ENCODE results near the gene GTF2H2C. TPM values are rescaled to one million over a fixed set of nuclear protein-coding genes. Genes with fewer than 3 reads are reported as not detected.
"Not testable (repeated sequence)": the region's sequence is repeated elsewhere in the genome, so short reads cannot be mapped to it uniquely, and the experiment has no call there.

Gene GTF2H2C
- total and polyA plus RNA-seq, 7 donors, result 12.0 to 21.6 (median 18.2) TPM

DNA sequence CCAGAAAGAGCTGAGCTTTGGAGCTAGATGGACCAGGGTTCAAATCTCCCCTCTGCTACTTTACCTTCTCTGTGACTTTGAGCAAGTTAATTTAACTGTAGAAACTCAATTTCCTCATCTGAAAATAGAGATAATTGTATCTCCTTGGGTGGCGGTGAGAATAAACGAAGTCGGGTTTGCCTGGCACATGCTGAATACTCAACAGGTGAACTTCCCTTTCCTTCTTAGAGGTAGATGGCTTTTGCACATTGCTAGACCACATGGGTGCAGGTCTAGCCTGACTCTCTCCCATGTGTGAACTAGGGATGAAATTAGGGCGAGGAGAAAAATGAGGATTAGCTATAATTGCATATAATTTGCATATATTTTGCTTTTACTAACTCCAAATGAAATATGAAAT lies 31.4 kb upstream of the GTF2H2C start:
- H3K27ac ChIP-seq, result no peak overlapping the region
- no peaks in the 10 kb centered on the region for H3K9me3 ChIP-seq
- no peak for DNase-seq
- TF ChIP-seq EP300 (IDR thresholded peaks at IDR 0.05) (no peak), POLR2AphosphoS5 (IDR thresholded peaks at IDR 0.05) (no peak), POLR2A (IDR thresholded peaks at IDR 0.05) (no peak)
- TF ChIP-seq, protein P1, sequence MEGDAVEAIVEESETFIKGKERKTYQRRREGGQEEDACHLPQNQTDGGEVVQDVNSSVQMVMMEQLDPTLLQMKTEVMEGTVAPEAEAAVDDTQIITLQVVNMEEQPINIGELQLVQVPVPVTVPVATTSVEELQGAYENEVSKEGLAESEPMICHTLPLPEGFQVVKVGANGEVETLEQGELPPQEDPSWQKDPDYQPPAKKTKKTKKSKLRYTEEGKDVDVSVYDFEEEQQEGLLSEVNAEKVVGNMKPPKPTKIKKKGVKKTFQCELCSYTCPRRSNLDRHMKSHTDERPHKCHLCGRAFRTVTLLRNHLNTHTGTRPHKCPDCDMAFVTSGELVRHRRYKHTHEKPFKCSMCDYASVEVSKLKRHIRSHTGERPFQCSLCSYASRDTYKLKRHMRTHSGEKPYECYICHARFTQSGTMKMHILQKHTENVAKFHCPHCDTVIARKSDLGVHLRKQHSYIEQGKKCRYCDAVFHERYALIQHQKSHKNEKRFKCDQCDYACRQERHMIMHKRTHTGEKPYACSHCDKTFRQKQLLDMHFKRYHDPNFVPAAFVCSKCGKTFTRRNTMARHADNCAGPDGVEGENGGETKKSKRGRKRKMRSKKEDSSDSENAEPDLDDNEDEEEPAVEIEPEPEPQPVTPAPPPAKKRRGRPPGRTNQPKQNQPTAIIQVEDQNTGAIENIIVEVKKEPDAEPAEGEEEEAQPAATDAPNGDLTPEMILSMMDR (IDR thresholded peaks at IDR 0.05), result no peak
- no peak overlapping the region for H3K4me3 ChIP-seq
- intact Hi-C loops (cut with DNase I), result no loop called here
- H3K36me3 ChIP-seq, result no peaks in the 10 kb centered on the region
- H3K27me3 ChIP-seq, result no peaks in the 10 kb centered on the region
- WGBS, 2 donors, result 83 to 89% methylated on average over 4 of the region's 4 CpGs
- H3K4me1 ChIP-seq, result no peaks in the 10 kb centered on the region

DNA sequence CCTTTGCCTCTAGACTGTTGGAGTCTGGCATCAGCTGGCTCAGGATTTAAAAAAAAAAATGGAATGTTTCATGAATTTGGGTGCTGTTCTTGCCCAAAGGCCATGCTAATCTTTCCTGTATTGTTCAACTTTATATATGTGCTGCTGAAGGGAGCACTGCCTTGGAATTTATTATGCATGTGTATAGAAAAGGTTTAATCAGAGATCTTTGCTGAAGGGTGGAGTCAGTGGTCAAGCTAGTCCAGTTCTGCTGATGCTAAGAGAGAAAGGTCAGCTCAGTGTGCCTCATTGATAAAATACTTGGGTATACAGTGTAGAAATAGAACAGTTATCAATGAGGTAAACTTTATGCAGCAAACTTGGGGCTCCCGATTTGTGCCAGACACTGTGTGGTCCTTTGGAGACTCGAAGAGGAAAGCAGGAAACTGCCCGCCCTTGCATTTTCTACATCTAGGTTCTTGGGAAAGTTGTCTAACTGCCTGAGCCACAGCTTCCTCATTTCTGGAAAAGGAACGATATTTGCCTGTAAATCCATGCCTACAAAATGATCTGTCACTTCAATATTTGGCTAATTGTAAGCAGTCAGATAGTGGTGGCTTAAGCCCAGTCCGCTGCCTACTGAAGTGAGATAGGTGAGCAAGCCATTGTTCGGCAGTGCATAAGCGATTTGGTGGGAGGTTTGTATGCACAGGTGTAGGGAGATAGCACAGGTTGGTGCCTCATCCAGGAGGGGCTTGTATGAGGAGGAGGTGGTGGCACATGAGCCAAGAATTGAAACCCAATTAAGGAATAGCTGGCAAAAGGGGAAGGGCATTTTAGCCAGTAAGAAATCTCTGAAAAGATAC lies 29.2 kb upstream of the GTF2H2C start:
- Histone ChIP-seq H3K4me1 (no peaks in the 10 kb centered on the region), H3K4me3 (no peak overlapping the region), H3K27ac (no peak overlapping the region), H3K36me3 (no peaks in the 10 kb centered on the region), H3K9me3 (no peaks in the 10 kb centered on the region), H3K27me3 (no peaks in the 10 kb centered on the region)
- TF ChIP-seq POLR2A (IDR thresholded peaks at IDR 0.05) (no peak), EP300 (IDR thresholded peaks at IDR 0.05) (no peak), POLR2AphosphoS5 (IDR thresholded peaks at IDR 0.05) (no peak)
- TF ChIP-seq, protein P1 (IDR thresholded peaks at IDR 0.05), result no peak
- 39 to 66% methylated on average over 7 of the region's 7 CpGs for WGBS, 2 donors
- DNase-seq, result no peak
- intact Hi-C loops (cut with DNase I), result no loop called here

DNA sequence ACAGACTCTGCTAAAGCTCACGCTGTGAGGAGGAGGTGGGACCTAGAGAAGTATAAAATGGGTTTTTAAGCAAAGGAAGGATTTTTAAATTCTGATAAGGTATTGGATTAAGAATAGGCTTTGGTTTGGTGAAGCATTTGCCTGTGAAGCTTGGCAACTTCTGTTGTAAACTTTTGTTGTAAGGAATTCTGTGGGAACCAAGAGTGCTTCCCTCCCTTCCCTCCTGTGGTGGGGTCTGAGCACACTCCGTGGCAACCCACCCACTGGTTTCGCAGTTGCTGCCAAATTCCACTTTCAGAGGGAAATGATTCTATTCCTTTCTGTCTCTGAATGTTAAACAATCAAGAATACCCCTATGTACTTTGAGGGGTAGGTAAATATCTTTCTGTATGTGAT lies 28.6 kb upstream of the GTF2H2C start:
- H3K9me3 ChIP-seq, result no peaks in the 10 kb centered on the region
- intact Hi-C loops (cut with DNase I), result no loop called here
- no peak overlapping the region for H3K27ac ChIP-seq

DNA sequence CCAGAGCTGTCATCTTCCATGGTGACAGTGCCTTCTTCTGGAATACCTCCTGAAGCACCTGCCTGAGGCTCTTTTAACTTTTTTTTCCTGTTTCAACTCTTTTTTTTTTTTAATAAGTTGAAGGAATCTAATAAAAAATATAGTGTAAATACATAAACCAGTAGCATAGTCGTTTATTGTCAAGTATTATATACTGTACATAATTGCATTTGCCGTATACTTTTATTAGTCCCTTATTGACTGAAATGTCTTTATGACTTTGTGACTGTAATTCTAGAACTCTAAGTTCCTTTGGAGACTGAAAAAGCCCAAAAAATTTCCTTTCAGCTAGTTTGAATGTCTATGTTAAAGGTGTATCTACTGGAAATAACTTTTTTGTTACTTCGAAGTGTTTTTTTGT lies 22.1 kb upstream of the GTF2H2C start:
- 12 to 58% methylated on average over 2 to 3 of the region's 3 CpGs for WGBS, 2 donors

More for the DNA sequence above, 28.6 kb upstream of the GTF2H2C start:
- TF ChIP-seq POLR2AphosphoS5 (IDR thresholded peaks at IDR 0.05) (no peak), POLR2A (IDR thresholded peaks at IDR 0.05) (no peak), EP300 (IDR thresholded peaks at IDR 0.05) (no peak)
- TF ChIP-seq, protein P1 (IDR thresholded peaks at IDR 0.05), result no peak
- Histone ChIP-seq H3K36me3 (no peaks in the 10 kb centered on the region), H3K4me1 (no peaks in the 10 kb centered on the region), H3K4me3 (no peak overlapping the region), H3K27me3 (no peaks in the 10 kb centered on the region)
- 58 to 69% methylated on average over 3 of the region's 3 CpGs for WGBS, 2 donors
- no peak for DNase-seq

DNA sequence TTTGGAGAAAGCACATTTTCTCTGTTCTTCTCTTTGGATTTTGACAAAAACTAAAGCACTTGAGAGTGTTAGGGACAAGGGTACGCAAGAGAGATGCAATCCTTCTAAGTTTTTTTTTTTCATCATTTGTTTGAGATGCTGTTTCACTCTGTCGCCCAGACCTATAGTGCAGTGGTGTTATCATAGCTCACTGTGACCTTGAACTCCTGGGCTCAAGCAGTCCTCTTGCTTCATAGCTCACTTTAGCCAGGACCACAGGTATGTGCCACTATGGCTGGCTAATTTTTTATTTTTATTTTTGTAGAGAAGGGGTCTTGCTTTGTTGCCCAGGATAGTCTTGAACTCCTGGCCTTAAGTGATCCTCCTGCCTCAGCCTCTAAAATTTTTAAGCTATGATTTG lies 21.3 kb upstream of the GTF2H2C start:
- DNase-seq; H3K9me3 ChIP-seq; H3K4me1 ChIP-seq; H3K36me3 ChIP-seq; H3K27me3 ChIP-seq; H3K27ac ChIP-seq; H3K4me3 ChIP-seq; intact Hi-C loops (cut with DNase I): not testable (repeated sequence)
- 58 to 82% methylated on average over 1 of the region's 2 CpGs for WGBS, 2 donors

More for the DNA sequence above, 22.1 kb upstream of the GTF2H2C start:
- H3K4me1 ChIP-seq; H3K9me3 ChIP-seq; intact Hi-C loops (cut with DNase I); H3K27ac ChIP-seq; H3K36me3 ChIP-seq; H3K27me3 ChIP-seq; DNase-seq; H3K4me3 ChIP-seq: not testable (repeated sequence)

DNA sequence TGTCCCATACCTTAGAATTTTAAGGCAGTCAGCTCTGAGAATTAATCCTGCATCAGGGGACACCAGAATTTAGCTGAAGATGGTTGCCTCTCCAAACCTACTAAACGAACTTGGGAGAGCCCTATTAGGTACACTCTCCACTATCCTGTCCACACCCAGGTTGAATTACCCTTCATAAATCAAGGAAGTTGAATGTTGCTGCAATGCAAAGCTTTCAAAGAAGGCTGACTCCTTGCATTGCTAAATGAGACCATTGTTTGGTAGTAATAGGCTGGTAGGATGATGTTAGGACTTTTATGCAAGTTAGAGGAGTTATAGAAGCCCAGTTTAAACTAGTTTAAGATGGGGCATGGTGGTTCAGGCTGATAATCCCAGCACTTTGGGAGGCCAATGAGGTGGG lies 18.6 kb upstream of the GTF2H2C start:
- DNase-seq; H3K4me1 ChIP-seq; intact Hi-C loops (cut with DNase I); H3K27me3 ChIP-seq; H3K36me3 ChIP-seq; H3K27ac ChIP-seq; H3K9me3 ChIP-seq; H3K4me3 ChIP-seq: not testable (repeated sequence)
- WGBS, 2 donors, result no CpG with 5 or more reads among the region's 1 CpG

DNA sequence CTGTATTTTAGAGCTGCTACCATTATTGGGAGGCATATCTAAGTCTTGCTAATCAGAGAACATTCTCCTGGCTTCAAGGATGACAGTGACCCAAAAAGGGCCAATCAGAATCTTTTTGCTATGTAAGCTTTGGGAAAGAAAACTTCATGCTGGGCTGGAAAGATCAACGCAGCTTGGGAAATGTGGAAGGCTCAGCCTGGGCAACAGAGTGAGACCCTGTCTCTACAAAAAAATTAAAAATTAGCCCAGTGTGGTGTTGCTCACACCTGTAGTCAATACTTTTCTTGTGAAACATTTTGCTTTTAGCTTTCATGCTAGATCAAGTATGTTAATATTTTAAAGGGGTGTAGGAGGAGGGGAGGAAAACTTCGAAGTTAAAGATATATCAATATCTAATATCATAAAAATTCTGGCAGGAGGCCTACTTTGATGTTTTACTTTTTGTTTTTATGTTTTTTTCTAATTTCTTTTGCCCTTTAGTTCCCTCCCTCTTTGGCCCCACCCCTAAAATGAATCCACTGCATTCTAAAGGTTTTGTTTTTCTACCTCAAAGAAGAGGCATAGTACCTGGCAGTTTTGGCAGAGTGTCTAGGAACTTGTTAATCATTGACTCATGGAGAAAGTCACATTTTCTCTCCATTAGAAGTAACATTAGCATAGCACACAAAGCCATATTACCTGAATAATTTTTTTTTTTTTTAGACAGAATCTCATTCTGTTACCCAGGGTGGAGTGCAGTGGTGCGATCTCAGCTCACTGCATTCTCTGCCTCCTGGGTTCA lies 17.0 kb upstream of the GTF2H2C start:
- no CpG with 5 or more reads among the region's 3 CpGs for WGBS, 2 donors
- intact Hi-C loops (cut with DNase I), result not testable (repeated sequence)

DNA sequence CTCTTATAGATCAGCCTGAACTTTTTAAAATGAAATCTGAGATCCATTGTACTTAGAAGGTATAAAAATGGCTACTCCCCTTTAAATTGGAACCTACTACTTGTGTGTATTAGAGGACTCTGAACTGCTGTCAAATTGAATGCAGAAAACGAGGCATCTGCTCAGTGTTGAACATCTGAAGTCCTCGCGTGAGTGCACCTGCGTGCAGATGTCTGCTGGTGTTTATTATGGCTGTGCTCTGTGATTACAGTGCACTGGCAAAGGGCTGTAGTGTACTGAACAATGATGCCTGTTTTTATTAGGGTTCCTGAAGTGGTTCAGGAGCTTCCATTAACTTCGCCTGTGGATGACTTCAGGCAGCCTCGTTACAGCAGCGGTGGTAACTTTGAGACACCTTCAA lies 15.4 kb upstream of the GTF2H2C start:
- intact Hi-C loops (cut with DNase I); H3K9me3 ChIP-seq; H3K4me1 ChIP-seq; H3K27ac ChIP-seq; H3K36me3 ChIP-seq; H3K4me3 ChIP-seq; DNase-seq; H3K27me3 ChIP-seq: not testable (repeated sequence)
- no CpG with 5 or more reads among the region's 7 CpGs for WGBS, 2 donors

More for the DNA sequence above, 17.0 kb upstream of the GTF2H2C start:
- not testable (repeated sequence) for H3K27ac ChIP-seq, H3K36me3 ChIP-seq, H3K9me3 ChIP-seq, H3K27me3 ChIP-seq, H3K4me1 ChIP-seq, H3K4me3 ChIP-seq, DNase-seq
